Retinal pigment epithelial cell (primary cell): ENCODE data around the gene C1R.

Source experiments
- DNase-seq: peaks from one replicate; pipeline ENCODE4 v3.0.0-alpha.2; 2010; ENCODE audit warnings: low read depth
- H3K4me3 ChIP-seq: 2 replicates; pipeline ENCODE4 v1.5.1; 2011; ENCODE audit warnings: mild to moderate bottlenecking, low read length, control low read depth, moderate library complexity
- TF ChIP-seq, protein P1 (sequence below): conservative IDR thresholded peaks from 2 replicates; pipeline ENCODE4 v1.5.1; 2011; ENCODE audit warnings: low read depth, low read length, control low read depth, inconsistent platforms

The C1R gene

GRCh38 chr12:7106082-7106481, 13.8 kb upstream of the C1R start:
- TF ChIP-seq, protein P1, sequence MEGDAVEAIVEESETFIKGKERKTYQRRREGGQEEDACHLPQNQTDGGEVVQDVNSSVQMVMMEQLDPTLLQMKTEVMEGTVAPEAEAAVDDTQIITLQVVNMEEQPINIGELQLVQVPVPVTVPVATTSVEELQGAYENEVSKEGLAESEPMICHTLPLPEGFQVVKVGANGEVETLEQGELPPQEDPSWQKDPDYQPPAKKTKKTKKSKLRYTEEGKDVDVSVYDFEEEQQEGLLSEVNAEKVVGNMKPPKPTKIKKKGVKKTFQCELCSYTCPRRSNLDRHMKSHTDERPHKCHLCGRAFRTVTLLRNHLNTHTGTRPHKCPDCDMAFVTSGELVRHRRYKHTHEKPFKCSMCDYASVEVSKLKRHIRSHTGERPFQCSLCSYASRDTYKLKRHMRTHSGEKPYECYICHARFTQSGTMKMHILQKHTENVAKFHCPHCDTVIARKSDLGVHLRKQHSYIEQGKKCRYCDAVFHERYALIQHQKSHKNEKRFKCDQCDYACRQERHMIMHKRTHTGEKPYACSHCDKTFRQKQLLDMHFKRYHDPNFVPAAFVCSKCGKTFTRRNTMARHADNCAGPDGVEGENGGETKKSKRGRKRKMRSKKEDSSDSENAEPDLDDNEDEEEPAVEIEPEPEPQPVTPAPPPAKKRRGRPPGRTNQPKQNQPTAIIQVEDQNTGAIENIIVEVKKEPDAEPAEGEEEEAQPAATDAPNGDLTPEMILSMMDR = no peak
- DNase-seq = no peak
- no peak overlapping the region for H3K4me3 ChIP-seq

DNA sequence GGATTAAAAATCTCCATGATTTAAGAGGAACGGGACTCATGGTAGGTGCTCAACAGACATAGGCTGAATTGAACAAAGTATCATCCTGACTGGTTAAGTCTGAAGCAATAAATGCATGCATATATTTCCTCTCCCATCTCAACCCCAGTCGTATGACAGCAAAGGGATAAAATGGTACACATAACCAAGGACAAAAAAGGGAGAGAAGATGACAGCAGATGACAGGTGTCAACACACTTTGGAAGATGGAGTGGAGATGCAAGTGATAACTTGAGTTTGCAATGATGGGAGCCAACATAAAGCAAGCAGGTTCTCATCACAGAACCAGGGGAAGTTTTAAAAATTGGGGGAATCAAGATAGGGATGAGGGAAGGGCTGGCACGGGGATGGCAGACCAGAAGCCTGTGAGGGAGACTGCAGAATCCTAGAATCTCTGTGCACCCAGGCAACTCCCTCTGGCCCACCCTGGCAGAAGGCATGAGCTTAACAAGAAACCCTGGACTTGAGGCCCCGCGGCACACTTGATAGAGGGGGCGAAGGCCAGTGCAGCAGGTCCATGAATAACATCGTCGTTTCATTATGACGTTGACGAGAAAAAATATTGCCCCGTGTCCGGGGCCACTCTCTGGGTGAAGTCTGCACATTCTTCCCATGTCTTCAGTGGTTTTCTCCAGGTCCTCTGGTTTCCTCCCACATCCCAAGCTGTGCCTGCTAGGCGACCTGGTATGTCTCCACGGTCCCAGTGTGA, 11.8 kb upstream of the C1R start:
- DNase-seq = no peak
- TF ChIP-seq, protein P1 = no peak
- no peak overlapping the region for H3K4me3 ChIP-seq

GRCh38 chr12:7102582-7102981, 10.3 kb upstream of the C1R start:
- DNase-seq = no peak
- TF ChIP-seq, protein P1 = no peak
- H3K4me3 ChIP-seq = no peak overlapping the region

DNA sequence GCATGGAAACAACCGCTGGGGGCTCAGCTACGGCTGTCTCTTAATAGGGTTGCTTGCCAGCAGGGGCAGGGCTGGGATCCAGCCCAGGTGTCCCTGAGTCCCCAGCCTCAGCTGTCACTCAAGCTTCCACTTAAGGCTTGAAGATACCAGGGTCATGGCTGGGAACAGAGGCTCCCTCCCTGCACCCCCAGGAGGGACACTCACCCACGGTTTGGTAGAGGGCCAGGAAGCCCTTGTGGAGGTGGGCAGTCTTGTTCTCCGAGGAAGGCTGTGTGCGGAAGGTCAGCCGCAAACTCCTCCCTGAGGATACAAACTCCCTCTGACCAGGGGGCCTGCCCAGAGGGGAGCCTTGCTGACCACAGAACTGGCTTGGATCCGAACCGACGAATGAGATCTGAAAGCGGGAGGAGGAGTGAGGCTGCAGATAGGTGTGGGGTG, 9.5 kb upstream of the C1R start:
- no peak for DNase-seq
- no peak overlapping the region for H3K4me3 ChIP-seq
- TF ChIP-seq, protein P1 = no peak

DNA sequence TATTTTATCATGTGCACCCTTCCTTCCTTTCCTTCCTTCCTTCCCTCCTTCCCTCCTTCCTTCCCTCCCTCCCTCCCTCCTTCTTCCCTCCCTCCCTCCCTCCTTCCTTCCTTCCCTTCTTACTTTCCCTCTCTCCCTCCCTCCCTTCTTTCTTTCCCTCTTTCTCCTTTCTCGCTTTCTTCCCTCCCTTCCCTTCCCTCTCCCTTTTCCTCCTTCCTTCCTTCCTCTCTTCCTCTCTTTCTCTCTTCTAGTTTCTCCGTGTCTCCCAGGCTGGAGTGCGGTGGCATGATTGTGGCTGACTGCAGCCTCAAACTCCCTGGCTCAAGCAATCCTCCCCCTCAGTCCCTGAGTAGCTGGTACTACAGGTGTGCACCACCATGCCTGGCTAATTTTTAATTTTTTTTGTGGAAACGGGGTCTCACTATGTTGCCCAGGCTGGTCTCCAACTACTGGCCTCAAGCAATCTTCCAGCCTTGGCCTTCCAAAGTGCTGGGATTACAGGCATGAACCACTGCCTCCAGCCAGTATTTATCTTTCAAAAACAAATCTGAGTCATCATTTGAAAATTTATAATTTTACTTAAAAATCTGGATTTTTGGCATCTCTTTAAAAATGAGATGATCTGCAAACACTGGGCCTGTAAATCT, 8.9 kb upstream of the C1R start:
- TF ChIP-seq, protein P1 = no peak
- no peak overlapping the region for H3K4me3 ChIP-seq
- no peak for DNase-seq

DNA sequence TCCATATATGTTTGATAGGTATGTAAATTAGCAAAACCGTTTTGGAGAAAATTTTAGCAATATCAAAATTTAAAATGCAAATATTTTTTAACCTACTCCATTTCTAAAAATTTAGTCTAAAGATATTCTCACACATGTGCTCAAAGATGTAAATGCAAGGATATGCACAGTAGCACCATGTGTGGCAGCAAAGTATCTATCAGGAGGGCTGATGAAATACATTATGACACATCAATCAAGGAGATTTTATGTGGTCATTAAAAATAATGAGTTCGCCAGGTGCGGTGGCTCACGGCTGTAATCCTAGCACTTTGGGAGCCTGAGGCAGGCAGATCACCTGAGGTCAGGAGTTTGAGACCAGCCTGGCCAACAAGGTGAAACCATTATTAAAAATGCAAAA, 8.0 kb upstream of the C1R start:
- no peak overlapping the region for H3K4me3 ChIP-seq
- DNase-seq = no peak
- TF ChIP-seq, protein P1 = no peak
